Left lobe of liver (tissue), 2 donors: ENCODE results near the gene INPP5F. TPM values are rescaled to one million over a fixed set of nuclear protein-coding genes. Genes with fewer than 3 reads are reported as not detected.
"Not testable (repeated sequence)": the region's sequence is repeated elsewhere in the genome, so short reads cannot be mapped to it uniquely, and the experiment has no call there.

ENCODE experiments used
- ATAC-seq: fragments of 200-7000 bp; cut with Tn5 transposase; one replicate; pipeline ENCODE4 v1.9.1; 2020; ENCODE audit warnings: mild to moderate bottlenecking, moderate library complexity
- DNase-seq: peaks from one replicate; pipeline ENCODE4 v3.0.0-alpha.2; 2020; ENCODE audit warnings: low spot score
- total RNA-seq: library from RNA; stranded (reverse); gene quantifications from one replicate; pipeline ENCODE4 v1.2.1, GENCODE V29; 2021
- donor health status: DM: no; HTN: no; CAD: no; lungs with moderate emphysema.
- donor health status: DM: no; HTN: yes; CAD: no.

The INPP5F gene
- total RNA-seq, 1 donor from 2014 or later, result 2.6 TPM

GRCh38 chr10:119706521-119707278 is 19.1 kb upstream of the INPP5F start:
- ATAC-seq, result no peak
- DNase-seq, result no peak

GRCh38 chr10:119707331-119707730 is 18.5 kb upstream of the INPP5F start:
- not testable (repeated sequence) for ATAC-seq, DNase-seq

- DNase-seq, ATAC-seq: not testable (repeated sequence)
Measured at GRCh38 chr10:119710935-119711334, 14.9 kb upstream of the INPP5F start.

DNA sequence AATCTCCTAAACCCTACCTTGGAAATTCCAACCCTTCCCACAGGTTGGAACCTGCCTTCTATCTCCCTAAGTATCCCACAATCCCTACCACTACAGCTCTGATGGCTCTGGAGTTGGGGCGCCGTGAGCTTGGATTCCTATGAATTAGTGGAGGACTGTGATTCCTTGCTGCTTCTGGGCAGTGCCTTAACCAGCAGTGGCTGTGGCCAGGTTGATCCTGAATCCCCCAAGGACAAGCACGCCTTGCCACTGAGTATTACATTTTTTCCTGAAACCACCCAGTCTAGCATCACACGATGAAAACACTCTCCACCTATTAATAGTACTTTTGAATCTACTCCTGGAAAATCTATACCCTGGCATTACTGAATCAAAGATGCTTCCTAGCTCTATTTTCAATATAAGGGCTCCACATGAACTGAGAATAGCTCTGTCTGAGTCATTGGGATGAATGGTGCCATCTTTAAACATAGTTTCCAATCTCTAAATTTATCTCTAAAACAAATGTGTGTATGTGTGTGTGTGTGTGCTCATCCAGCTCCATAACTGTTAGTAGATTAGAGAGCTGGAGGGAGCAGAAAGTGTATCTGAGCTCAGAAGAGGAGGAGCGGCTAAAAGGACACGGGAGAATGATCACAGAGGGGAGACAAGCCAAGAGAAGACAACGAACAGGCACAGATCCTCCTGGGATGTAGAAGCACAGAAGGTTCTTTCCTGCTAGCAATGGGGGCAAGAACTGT is 11.9 kb upstream of the INPP5F start:
- DNase-seq (no peak), ATAC-seq (no peak)

GRCh38 chr10:119714484-119714816 is 11.4 kb upstream of the INPP5F start:
- DNase-seq (no peak), ATAC-seq (no peak)

GRCh38 chr10:119715628-119716505 is 10.0 kb upstream of the INPP5F start:
- ATAC-seq (no peak), DNase-seq (no peak)

- ATAC-seq, result no peak
- no peak for DNase-seq
Measured at GRCh38 chr10:119723161-119723560, 2.7 kb upstream of the INPP5F start.

- DNase-seq, result no peak
- no peak for ATAC-seq
Measured at GRCh38 chr10:119723624-119724023, 2.2 kb upstream of the INPP5F start.

GRCh38 chr10:119724593-119725516 is 995 bp upstream of the INPP5F start:
- no peak for DNase-seq

DNA sequence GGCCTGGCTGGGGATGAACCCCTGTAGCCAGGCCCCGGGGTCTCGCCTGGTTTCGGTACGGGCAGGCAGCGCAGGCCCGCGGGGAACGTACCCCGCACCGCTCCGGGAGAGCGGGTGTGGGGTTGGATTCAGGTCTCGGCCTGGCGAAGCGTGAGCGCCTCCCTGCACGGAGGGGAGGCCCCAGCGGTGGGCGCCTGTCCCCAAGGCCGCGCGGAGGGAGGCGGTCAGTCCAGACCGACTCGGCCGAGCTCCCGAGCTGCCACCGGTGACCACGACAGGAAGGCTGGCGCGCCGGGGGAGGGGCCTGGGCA is 378 bp upstream of the INPP5F start:
- ATAC-seq, result no peak
- no peak for DNase-seq

More at GRCh38 chr10:119724593-119725516, 995 bp upstream of the INPP5F start:
- peak; percentile 6 for ATAC-seq

DNA sequence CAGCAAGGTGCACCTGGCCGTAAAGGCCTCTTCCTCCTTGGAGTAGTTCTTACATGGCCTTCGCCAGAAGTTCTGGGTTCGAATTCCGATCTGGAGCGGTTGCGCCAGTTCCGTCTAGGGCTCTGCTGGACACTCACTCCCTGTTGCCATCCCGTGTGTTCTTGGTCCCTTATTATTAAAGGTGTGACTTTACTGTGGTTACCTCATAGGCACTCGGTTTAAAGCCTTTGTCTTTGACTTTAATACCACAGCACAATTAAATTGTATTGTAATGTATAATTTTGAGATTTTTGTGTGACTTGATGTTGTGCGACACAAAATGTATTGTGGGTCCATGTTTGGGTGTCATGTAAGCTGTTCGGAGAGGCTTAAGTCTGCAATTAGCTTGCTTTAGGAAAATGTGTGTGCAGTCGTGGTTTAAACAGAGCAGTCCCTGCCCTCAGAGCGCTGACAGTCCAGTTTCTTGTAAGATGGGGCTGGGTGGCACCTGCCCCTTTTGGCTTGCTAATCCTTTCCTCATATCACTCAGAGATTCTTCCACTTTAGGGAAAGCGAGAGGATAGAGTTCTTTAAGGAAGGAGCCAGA is 919 bp downstream of the INPP5F start:
- DNase-seq, result no peak
- no peak for ATAC-seq

DNA sequence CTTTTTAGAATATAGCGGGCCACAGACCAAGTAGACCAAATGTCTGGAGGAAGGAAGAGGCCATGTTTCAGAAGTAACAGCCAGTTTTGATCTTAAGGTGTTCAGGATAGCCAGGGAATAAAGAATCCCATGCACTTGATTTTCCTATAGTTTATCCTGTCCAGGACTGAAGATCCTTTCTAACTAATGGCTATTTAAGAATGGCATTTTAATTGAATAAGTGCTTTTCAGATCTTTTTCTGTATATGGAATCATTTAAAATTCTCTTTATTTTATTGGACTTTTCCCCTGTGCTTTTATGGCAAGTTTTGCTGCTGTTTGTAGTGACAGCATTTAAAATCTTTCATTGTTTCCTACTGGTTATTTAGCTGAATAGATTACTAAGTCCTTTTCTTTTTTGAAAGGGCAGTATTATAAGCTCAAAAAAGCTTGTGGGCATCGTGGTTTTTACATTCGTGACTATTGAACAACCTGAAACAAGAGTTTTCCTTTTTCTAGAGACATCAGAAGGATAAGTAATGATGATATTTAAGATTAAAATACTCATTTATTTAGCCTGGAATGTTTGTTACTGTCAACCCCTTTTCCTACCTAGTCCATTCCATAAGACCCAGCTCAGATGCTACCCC is 2.4 kb downstream of the INPP5F start:
- ATAC-seq, result no peak
- DNase-seq, result no peak

DNA sequence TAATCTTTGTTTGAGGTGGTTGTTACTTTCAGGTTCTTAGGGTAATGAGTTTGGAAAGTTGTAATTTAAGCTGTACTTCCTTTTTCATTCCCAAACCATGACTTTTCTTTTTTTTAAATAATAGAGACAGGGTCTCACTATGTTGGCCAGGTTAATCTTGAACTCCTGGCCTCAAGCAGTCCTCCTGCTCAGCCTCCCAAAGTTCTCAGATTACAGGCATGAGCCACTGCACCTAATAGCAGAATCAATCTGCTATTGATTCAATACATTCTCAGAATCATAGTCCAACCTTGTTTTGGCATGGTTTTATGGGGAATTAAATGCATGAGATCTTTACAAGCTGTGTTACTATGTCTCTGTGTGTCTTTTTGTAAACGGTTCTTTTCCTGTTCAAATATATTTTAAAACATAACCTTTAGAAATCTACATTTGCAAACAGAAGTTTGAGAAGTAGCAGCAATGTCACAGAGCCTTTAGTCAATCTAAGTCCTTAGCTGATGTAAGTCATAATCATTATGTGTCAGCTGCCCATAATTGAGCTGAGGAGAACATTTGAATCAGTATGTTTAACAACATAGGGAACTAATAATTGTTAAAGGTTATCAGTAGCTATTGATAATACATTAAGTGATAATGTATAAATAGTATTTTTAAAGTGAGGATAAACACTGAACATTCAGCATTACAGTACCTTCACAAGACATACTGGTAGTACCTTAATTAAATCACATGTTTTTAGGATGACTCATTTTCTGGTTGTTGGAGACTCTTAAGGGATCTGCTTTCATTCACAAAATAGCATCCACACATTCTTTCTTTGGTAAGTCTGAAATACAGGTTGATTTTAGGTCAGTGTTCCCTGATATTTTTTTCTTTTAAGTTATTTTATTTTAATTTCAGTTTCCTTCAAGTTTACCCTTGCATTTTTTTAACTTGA is 8.8 kb downstream of the INPP5F start:
- ATAC-seq, result no peak

GRCh38 chr10:119735451-119735850 is 9.6 kb downstream of the INPP5F start:
- no peak for DNase-seq
- ATAC-seq, result no peak

More for the DNA sequence above, 8.8 kb downstream of the INPP5F start:
- no peak for DNase-seq

- no peak for DNase-seq
- ATAC-seq, result no peak
Measured at GRCh38 chr10:119736220-119736619, 10.4 kb downstream of the INPP5F start.

GRCh38 chr10:119737039-119737663 is 11.3 kb downstream of the INPP5F start:
- DNase-seq (no peak), ATAC-seq (no peak)

DNA sequence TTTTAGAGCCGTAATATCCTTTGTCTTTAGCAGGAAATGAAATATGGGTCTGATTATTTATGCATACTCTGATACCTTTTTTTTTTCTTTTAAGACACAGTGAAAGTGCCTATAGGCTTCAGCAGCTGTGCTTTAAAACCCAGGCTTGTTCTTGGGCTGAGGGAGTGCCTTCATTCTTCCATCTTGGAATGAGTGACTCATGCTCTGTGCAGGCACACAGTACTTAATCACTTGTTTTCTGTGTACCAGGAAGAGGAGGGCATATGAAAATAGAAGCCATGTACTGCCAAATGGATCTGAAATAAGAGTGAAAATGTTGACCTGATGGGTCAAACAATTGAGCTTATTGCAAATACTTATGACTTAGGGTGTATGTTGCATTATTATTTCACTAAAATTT is 12.0 kb downstream of the INPP5F start:
- no peak for ATAC-seq
- no peak for DNase-seq

DNA sequence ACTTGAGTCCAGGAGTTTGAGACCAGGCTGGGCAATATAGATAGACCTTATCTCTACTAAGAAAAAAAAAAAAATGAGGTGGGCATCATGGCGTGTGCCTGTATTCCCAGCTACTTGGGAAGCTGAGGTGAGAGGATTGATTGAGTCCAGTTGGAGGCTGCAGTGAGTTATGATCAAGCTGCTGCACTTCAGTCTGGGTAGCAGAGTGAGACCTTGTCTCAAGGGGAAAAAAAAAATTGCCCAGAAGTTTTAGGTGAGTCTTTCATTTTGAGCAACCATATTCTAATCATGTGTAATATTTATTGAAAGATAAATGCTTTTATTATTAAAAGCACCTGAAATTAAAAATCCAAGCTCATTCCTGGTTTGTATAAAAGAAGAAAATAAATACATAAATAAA is 13.1 kb downstream of the INPP5F start:
- ATAC-seq (no peak), DNase-seq (no peak)
